ENCODE measurements around the gene LIG4. TPM values are rescaled to one million over a fixed set of nuclear protein-coding genes. Genes with fewer than 3 reads are reported as not detected.
A peak's percentile ranks its signal among the peaks of the same experiment; 100 is the strongest.
"Not testable (repeated sequence)": the region's sequence is repeated elsewhere in the genome, so short reads cannot be mapped to it uniquely, and the experiment has no call there.

LIG4 gene
- total RNA-seq, 2 experiments from 2014 or later, result 5.7 to 6.1 TPM

DNA sequence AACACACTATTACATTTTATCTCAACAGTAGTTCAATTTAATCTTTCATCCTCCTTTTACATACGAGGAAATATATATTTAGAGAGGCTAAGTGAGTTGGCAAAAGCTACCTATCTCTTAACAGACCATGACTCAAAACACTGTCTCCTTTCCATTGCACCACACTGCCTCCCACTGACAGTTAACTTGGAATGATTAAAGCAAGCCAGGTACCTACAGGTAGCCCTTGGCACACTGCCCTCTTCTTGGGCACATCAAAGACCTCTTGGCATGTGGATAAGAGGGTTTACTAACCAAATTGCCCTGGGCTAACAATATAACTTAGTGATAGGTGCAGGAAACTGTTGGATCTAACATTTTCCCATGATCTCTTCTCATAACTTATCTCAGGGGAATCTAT lies 4.7 kb upstream of the LIG4 start:
- H3K9me3 Mint-ChIP-seq, result no peaks in the 10 kb centered on the region
- peaks cover 51% of the 10 kb centered on the region for H3K4me1 Mint-ChIP-seq (ENCODE audit: low read depth)
- TF ChIP-seq, protein P1, sequence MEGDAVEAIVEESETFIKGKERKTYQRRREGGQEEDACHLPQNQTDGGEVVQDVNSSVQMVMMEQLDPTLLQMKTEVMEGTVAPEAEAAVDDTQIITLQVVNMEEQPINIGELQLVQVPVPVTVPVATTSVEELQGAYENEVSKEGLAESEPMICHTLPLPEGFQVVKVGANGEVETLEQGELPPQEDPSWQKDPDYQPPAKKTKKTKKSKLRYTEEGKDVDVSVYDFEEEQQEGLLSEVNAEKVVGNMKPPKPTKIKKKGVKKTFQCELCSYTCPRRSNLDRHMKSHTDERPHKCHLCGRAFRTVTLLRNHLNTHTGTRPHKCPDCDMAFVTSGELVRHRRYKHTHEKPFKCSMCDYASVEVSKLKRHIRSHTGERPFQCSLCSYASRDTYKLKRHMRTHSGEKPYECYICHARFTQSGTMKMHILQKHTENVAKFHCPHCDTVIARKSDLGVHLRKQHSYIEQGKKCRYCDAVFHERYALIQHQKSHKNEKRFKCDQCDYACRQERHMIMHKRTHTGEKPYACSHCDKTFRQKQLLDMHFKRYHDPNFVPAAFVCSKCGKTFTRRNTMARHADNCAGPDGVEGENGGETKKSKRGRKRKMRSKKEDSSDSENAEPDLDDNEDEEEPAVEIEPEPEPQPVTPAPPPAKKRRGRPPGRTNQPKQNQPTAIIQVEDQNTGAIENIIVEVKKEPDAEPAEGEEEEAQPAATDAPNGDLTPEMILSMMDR (IDR thresholded peaks at IDR 0.05), result no peak
- ChIA-PET POLR2A (no interaction called here), CTCF (interaction anchor here (0.9 to 1.0 kb wide), 2 partner anchors 26 to 50 kb away, joined by 3 to 4 read pairs; partner anchors contain the start of gene TNFSF13B)
- H3K4me3 Mint-ChIP-seq, result peak overlapping the region; percentile 87
- H3K27me3 Mint-ChIP-seq, result no peaks in the 10 kb centered on the region
- H3K27ac Mint-ChIP-seq, result no peak overlapping the region
- ATAC-seq (no peak), DNase-seq (no peak)
- peaks cover 4% of the 10 kb centered on the region for H3K36me3 Mint-ChIP-seq (ENCODE audit: low read depth)
- intact Hi-C loops (cut with micrococcal nuclease), result loop anchor here (5.0 kb wide), 1 partner anchor 47 kb away; the partner anchor contains the start of gene TNFSF13B

DNA sequence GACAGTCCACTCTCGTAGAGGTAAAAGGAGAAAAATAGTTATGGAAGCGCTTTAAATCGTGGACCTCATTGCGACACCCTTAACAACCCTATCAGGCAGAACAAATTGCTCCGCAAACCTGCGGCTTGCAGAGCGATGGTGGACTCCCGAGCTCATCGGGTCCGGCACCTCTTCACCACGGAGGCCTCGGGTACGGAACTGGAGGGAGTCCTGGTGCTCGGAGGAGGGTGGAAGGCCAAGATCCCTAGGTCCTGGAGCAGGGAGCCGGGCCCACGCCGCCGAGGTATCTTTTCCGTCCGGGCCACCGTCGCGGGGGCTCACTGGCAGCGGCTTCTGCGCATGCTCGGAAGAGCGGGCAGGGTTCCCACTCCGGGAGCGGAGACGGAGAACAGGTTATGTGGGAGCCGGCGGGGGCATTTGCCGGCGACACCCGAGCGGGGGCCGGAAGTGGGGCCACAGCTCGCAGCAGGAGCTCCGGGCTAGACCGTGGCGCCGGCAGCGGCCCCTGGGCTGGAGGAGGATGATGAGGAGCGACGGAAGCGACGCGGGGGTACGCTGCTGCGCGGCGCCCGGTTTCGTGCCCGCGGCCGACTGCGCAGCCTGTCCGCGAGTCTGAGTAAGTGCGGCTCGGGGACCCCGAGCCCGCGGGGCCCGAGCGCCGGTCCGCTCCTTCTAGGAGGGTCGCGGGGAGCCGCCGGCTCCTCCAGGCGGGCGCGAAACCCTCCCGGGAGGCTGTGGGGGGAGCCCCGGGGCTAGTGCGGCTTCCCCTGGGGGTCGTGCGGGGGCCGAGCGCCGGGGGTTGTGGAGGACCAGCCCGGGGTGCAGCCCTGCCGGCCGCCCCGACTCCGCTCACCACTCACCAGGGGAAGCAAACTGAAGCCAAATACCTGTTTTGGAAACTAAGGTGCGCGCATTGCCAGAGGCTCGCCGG lies 3.0 kb upstream of the LIG4 start, which contains the start of gene ABHD13:
TSS of gene ABHD13 (plus strand) at position 349 of the 931 bp plus-strand sequence. CDS start 10,827 bp downstream, outside the sequence.
- peak within 1 kb of the TSS; percentile 87 for H3K4me3 Mint-ChIP-seq
- peaks cover 8% of the 10 kb centered on the region for H3K36me3 Mint-ChIP-seq (ENCODE audit: low read depth)
- intact Hi-C loops (cut with micrococcal nuclease), result no loop called here
- H3K27me3 Mint-ChIP-seq, result no peaks in the 10 kb centered on the region
- peak; percentile 87 for ATAC-seq
- peak; percentile 89 for DNase-seq
- H3K4me1 Mint-ChIP-seq (ENCODE audit: low read depth), result peaks cover 52% of the 10 kb centered on the region
- ChIA-PET CTCF (interaction anchor here (1.0 kb wide), 1 partner anchor 12 kb away, joined by 3 read pairs; no protein-coding TSS in a partner anchor), POLR2A (no interaction called here)
- H3K9me3 Mint-ChIP-seq, result no peaks in the 10 kb centered on the region
- TF ChIP-seq, protein P1 (IDR thresholded peaks at IDR 0.05), result no peak
- H3K27ac Mint-ChIP-seq, result peak within 1 kb of the TSS; percentile 95

DNA sequence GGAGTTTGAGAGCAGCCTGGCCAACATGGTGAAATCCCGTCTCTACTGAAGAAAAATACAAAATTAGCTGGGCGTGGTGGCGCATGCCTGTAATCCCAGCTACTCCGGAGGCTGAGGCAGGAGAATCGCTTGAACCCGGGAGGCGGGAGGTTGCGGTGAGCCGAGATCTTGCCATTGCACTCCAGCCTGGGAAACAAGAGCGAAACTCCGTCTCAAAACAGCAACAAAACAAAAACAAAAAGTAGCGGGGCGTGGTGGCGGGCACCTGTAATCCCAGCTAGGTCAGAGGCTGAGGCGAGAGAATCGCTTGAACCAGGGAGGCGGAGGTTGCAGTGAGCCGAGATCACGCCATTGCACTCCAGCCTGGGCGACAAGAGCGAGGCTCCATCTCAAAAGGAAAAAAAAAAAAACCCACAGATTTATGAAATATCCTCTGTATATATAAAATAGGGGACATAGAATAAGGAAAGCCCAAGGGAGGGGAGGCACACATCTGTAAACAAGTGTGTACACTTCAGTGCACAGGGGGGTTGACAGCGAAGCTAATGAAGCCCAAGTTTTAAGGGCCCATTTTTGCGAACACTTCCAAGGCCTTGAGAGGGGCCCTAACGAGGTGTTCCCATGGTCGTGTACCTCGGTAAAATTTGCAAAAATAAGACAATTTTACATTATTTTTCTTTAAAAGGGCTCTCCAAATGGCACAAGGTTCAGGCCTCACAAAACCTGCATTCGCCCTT lies 2.1 kb upstream of the LIG4 start:
- H3K27me3 Mint-ChIP-seq; ATAC-seq; intact Hi-C loops (cut with micrococcal nuclease); H3K9me3 Mint-ChIP-seq; DNase-seq; POLR2A ChIA-PET: not testable (repeated sequence)
- H3K36me3 Mint-ChIP-seq (ENCODE audit: low read depth), result peaks cover 10% of the 10 kb centered on the region
- peak overlapping the region; percentile 87 for H3K4me3 Mint-ChIP-seq
- H3K4me1 Mint-ChIP-seq (ENCODE audit: low read depth), result peaks cover 46% of the 10 kb centered on the region
- CTCF ChIA-PET, result interaction anchor here (1.0 kb wide), 1 partner anchor 11 kb away, joined by 3 read pairs; no protein-coding TSS in a partner anchor
- H3K27ac Mint-ChIP-seq, result peak overlapping the region; percentile 95

DNA sequence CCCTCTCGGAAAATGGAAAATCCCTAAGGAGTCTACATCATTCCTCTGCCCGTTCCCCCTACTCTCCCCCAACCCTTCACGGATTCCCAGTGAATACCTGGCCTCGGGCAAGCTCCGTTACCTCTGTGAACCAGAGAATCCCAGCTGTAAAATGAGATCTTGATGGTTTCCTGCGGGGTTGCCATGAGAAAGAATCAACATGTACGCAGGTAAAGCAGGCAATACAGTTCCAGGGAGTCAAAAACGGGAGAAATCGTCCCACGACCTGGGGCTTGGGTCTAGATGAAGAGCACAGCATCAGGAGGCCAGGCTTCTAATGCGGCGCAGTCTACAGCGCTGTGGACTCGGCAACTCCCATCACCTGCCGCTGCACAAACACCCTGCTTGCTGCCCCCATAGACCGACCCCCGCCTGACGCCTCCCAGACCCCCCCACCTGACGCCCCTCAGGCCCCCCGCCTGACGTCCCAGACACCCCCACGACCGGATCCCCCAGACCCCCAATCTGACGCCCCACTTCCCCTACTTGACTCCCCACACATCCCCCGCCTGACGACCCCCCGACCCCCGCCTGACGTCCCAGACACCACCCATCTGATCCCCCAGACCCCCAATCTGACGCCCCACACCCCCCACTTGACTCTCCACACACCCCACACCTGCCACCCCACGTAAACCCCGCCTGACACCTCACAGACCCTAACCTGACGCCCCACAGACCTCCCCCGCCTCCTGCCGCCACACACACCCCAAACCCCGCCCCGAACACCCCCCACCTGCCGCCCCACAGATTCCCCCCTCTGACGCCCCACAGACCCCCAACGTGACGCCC lies 680 bp downstream of the LIG4 start:
- Mint-ChIP-seq H3K36me3 (ENCODE audit: low read depth) (peaks cover 29% of the 10 kb centered on the region), H3K9me3 (peaks cover 3% of the 10 kb centered on the region), H3K4me1 (ENCODE audit: low read depth) (peaks cover 29% of the 10 kb centered on the region), H3K27me3 (no peaks in the 10 kb centered on the region), H3K4me3 (peak overlapping the region; percentile 87), H3K27ac (peak overlapping the region; percentile 75)
- TF ChIP-seq, protein P1 (IDR thresholded peaks at IDR 0.05), result no peak
- ChIA-PET CTCF (interaction anchor here (0.9 kb wide), 1 partner anchor 37 kb away, joined by 3 read pairs; no protein-coding TSS in a partner anchor), POLR2A (no interaction called here)
- peak; percentile 32 for DNase-seq
- intact Hi-C loops (cut with micrococcal nuclease), result no loop called here
- no peak for ATAC-seq

Measured in activated CD8-positive, alpha-beta T cell treated with anti-CD3 and anti-CD28 coated beads for 36 hours (primary cell).